GM19455 (cell line): ENCODE measurements around the gene TSPAN3.

Experiments
- ATAC-seq: cut with Tn5 transposase; IDR thresholded peaks from one replicate; pipeline ENCODE4 v1.9.1; 2021; ENCODE audit not compliant: unreplicated experiment

Gene TSPAN3

GRCh38 chr15:77012117-77012712 is 58.7 kb downstream of the TSPAN3 start:
- ATAC-seq, result no peak

DNA sequence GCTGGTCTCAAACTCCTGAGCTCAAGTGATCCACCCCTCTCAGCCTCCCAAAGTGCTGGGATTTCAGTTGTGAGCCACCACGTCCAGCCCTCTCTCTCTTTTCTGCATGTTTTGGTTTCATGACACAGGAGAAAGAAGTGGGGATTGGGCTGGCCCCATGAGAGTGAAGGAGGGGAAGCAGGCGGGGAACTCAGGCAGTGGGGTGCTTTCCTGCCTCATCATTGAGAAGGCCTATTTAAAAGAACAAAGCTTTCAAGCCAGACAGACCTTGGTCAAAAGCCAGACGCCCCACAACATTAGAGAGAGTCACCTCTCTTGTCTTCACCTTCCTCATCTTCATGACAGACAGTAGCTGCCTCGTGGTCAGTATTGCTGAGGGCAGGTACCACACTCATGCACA is 60.1 kb downstream of the TSPAN3 start:
- ATAC-seq, result no peak

DNA sequence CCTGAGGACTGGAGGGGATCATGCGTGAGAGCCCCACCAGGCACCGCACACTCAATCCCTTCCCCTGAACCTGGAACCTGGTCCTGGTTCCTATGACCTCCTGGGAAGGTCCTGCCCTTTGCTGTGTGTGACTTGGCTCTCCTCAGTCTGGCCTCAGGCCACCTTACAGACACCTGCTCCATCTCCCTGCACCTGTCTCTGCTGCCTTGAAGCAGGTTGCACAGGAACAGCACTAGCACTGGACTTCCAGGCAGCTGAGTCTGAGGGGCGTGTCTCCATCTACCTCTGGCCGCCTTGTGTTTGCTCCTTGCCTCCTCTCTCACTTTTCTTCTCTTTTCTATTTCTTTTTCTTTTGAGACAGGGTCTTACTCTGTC is 60.6 kb downstream of the TSPAN3 start:
- no peak for ATAC-seq

DNA sequence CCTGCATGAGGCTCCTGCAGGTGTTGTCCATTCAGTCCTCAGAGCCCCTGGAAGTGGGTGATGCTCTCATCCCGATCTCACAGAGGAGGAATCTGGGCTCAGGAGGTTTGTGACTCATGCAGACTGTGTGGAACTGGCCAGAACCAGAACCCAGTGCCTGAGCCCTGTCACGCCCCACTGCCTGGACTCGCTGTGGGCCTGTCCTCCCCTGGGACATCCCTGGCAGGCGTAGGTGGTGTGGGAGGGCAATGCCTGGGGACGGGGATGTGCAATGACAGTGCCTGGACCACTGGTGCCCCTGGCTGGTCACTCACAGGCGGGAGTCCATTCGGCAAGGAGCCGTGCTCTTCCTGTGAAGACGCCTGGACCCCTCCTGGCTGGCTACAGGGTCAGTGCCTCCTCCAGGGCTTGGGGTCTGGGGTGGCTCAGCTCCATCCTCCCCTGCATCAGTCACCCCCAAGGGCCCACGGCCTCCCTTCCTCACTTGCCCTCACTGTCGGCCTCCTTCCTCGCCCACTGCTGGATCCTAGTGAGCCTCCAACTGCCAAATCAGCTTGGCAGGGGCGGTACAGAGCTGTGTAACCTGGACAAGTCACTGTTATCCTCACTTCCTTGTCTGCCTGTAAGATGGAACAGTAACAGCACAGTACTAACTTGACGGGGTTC is 61.1 kb downstream of the TSPAN3 start:
- no peak for ATAC-seq

- no peak for ATAC-seq
Observed at GRCh38 chr15:77009176-77009575, 61.7 kb downstream of the TSPAN3 start.

DNA sequence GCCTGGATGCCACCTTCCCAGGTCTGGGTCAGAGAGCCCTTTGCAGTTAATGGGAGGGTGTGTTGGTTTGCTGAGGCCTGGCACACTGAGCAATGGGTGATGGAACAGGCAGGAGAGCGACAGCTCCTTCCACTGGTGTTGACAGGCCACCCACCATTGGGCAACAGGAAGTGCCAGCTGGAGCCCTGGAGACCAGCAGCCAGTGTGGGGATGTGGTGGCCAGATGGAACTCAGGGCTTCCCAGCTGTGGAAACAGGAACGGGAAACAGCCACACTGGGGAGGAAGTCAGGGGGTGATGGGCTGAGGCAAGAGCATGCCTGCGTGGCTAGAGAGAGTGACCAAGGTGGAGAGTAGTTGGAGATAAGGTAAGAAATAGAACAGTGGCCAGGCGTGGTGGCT is 66.7 kb downstream of the TSPAN3 start:
- ATAC-seq, result no peak

GRCh38 chr15:77002954-77003912 is 67.7 kb downstream of the TSPAN3 start:
- peak; percentile 76 for ATAC-seq

- ATAC-seq, result no peak
Observed at GRCh38 chr15:77002436-77002835, 68.5 kb downstream of the TSPAN3 start.

DNA sequence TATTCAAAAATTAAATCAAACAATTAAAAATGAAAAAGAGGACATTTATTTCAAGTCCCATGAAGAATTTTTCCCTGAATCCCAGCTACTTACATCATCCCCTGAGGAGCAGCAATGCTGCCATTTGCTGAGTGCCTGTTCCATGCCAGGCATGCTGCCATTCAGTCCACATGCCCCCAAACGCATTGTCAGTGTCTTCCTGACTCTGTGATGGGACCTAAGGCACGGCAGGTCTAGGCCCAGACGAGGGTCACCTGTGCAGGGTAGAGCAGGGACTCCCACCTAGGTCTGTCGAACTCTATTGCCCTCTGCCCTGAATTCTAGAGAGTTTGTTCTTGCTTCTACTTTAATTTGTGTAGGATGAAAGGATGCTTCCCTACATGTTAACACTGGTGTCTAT is 68.9 kb downstream of the TSPAN3 start:
- no peak for ATAC-seq

- no peak for ATAC-seq
Observed at GRCh38 chr15:77001351-77001750, 69.6 kb downstream of the TSPAN3 start.

DNA sequence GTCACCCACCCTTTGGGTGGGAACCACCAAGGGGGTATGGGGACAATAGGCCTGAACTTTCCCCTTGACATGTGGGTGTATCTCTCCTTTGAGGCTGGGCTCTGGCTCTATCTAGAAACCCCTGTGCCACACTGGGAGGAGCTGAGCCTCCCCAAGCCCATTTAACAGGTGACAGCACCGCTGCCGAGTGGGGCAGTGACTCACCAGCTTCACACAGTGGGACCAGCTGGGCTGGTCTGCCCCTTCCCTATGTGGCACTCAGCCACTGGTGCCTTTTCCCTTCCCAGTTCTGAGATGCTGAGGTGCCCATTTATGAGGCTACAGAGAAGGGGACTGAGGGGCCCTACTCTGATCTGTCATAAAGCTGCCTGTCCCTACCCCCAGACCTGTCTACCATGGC is 70.9 kb downstream of the TSPAN3 start:
- ATAC-seq, result no peak

DNA sequence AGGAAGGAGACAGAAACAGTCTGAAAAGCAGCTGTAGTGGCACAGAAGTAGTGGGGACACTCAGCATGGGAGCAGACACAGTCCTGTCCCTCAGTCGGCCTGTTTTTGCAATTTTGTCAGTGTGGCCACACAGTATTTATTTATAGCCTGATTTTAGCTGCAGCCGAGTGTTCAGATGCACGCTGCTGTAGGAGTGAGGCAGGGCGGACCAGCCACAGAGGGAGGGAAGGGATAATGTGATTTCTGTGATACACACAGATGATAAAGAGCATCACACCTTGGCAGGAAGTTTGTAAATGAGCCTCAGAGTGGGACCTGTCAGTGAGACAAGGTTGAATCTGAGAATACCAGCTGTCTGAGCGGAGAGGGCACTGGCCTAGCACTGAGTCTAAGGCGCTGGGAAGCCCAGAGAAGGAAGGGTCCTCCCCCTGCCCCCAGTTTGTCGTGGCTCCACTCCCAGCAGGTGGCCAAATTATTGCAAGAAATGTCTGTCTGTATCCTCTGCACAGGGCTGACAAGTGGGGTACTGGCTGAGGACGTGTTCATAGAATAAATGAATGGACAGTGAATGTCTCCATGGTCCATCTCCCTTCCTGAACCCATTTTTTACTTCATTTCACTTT is 72.1 kb downstream of the TSPAN3 start:
- ATAC-seq, result no peak

DNA sequence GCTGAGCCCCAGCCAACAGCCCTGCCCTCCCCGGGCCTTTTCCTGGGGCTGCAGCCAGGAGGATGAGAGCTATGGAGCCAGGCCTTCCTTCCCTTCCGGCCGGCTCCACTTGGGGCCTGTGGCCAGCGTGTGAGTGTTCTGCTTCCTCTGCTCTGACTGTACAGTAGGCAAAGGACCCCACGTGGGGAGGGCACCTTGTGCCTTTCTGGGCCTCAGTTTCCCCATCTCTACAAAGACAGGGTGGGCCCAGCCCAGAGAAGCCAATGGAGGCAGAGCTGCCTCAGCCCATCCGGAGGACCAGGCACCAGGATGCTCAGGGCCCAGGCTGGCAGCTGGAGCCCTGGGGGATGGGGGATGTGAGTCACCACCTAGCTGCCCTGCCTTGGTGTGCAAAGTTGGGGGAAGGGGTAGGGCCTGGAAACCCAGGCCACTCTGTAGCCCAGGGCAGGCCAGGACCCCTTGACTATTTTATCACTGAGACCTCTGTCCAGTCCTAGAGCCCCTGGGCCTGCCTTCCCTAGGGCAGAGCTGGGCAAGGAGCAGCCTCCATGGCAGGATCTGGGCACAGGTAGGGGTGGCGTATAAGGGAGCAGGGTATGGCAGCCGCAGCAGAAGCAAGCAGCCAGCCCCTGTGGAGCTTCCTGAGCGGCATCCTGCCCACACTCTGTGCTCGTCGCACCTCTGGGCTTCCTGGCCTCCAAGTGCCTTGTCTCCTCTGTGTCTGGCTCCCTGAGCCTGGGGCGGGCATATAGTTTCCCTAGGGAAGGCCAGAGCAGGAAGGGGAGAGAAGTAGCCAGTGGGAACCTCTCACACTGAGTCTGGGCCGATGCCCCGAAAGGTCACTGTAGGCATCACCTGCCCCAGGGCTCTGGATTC is 74.1 kb downstream of the TSPAN3 start:
- ATAC-seq, result no peak

GRCh38 chr15:76996076-76996525 is 74.8 kb downstream of the TSPAN3 start:
- no peak for ATAC-seq

DNA sequence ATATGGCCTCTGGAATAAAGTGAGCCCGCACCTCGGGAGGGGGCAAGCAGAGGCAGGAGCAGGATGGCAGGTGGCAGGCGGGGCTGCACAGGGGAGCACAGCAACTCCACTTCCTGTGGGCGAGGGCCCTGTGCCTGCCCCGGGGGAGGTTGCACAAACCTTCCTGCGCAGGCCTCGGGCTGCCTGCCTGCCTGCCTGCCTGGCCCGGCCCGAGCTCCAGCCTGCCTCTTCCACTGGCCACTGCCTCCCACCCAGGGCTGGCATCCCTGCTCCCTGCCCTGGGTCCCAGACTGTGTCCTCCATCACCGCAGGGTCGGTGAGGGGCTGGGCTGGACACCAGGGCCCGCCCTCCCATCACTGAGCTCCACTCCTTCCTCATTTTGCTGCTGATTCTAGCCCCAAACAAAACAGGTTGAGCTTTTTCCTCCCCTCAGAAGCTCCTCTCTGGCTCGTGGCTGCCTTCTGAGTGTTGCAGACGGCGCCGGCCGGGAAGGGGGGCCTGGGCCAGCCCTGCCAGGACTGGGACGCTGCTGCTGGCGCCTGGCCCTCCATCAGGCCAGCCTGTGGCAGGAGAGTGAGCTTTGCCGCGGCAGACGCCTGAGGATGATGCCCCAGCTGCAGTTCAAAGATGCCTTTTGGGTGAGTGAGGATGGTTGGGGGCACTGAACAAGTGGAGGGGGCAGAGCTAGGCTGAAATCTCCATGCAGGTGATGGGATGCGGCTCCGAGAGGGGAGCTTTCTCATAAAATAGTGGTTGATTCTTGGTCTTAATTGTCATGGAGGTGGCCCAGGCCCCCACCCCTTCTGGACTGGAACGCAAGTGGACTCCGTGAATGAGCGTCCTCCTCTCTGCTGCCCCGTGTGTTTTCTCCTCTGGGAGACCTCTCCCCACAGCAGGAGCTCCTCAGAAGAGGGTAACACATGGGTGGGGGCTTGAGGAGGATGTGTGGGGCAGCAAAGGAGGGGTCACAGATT is 75.7 kb downstream of the TSPAN3 start, which contains the start of gene PSTPIP1:
Gene PSTPIP1, plus strand, starts transcription at position 156 of the 975 bp plus-strand sequence. Its CDS starts 448 bp downstream, at position 604.
- ATAC-seq, result peak; percentile 56

GRCh38 chr15:76994496-76994895 is 76.4 kb downstream of the TSPAN3 start:
- ATAC-seq, result no peak

DNA sequence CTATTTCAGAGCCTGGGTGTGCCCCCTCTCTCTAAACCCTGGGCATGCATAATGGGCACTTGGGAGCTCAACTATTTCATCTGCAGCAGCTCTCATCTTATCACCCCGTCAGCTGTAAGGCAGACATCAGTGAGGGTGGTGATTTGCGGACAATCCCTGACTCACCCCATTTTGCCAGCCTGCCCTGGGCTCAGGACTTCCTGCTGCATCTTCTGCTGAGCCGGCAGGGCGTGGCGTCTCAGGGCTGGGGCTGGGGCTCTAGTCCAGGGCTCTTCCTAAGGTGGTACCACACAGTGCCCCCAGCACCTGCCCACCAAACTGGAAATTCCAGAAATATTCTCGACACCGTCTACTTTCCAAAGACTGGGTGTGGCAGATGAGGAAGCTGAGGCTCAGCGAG is 76.9 kb downstream of the TSPAN3 start:
- no peak for ATAC-seq

- no peak for ATAC-seq
Observed at GRCh38 chr15:76993114-76993725, 77.7 kb downstream of the TSPAN3 start.
